NCI-H510A (cell line): ENCODE measurements around the gene FBXO42.
A peak's percentile ranks its signal among the peaks of the same experiment; 100 is the strongest.
"Not testable (repeated sequence)": the region's sequence is repeated elsewhere in the genome, so short reads cannot be mapped to it uniquely, and the experiment has no call there.

Experiments used
- DNase-seq: peaks from one replicate; lab custom pipeline; 2025; lab: John Stamatoyannopoulos, UW

FBXO42 gene

GRCh38 chr1:16218014-16218673 lies 134.1 kb downstream of the FBXO42 start:
- peak; percentile 48 for DNase-seq

DNA sequence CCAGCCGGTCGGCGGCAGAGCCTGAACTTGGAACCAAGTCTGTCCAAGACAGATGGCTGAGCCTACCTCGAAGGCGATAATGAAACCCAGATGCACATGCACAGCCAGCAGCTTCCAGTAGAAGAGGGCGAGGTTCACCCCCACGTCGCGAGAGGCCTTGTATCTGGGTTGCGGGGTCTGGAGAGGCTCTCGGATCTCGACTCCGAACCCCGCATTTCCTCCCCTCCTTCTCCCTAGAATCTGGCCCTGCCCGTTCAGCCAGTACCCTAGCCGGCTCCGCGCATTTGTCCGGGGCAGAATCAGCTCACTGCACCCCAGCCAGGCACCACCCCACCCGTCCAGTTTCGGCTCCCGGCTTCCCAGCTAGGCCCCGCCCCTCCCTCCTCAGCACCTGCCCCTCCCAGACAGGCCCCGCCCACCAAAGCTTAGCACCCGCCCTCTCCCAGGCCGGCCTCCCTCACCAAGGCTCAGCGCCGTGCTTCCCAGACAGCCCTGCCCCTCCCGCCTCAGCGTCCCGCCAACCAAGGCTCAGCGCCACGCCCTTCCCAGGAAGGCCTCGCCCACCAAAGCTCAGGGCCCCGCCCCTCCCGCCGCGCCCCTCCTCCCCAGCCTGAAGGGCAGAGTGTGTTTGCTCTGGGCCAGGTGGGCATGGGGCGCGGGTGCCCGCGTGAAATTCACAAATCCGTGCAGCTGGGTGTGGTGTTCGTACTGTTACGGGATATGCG lies 135.1 kb downstream of the FBXO42 start:
- DNase-seq, result no peak

- DNase-seq, result no peak
These were observed 136.2 kb downstream of the FBXO42 start for GRCh38 chr1:16215882-16216753.

GRCh38 chr1:16215240-16215639 lies 137.0 kb downstream of the FBXO42 start:
- DNase-seq, result not testable (repeated sequence)

- not testable (repeated sequence) for DNase-seq
These were observed 138.7 kb downstream of the FBXO42 start for GRCh38 chr1:16213544-16213943.

- DNase-seq, result no peak
These were observed 139.3 kb downstream of the FBXO42 start for GRCh38 chr1:16213013-16213412.

- DNase-seq, result peak; percentile 98
These were observed 139.9 kb downstream of the FBXO42 start, which contains the start of gene ARHGEF19 for GRCh38 chr1:16212251-16212961. Gene ARHGEF19 (minus strand): TSS chr1:16212652. CDS start chr1:16209054, 3,598 bp downstream.

DNA sequence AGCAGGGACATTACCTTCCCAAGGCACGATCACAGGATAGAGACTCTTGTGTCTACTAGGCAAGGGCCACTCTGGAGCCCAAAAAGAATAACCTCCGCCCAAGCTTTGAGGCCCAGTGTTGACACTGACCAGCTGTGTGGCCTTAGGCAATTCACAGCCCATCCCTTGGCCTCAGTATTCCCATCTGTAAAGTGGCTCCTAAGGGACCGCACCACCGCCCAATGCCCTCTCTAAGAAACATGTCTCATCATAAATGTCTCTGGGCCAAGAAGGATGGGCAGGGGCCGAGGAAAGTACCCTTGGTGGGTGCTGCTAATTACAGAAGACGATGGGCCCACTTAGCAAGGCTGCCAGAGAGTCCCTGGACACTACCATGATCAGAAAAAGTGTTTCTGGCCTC lies 140.5 kb downstream of the FBXO42 start:
- no peak for DNase-seq

- DNase-seq, result no peak
These were observed 141.7 kb downstream of the FBXO42 start for GRCh38 chr1:16210581-16210980.

GRCh38 chr1:16209847-16210407 lies 142.4 kb downstream of the FBXO42 start:
- DNase-seq, result no peak

- no peak for DNase-seq
These were observed 143.0 kb downstream of the FBXO42 start for GRCh38 chr1:16209132-16209846.

GRCh38 chr1:16208270-16208987 lies 143.9 kb downstream of the FBXO42 start:
- no peak for DNase-seq

DNA sequence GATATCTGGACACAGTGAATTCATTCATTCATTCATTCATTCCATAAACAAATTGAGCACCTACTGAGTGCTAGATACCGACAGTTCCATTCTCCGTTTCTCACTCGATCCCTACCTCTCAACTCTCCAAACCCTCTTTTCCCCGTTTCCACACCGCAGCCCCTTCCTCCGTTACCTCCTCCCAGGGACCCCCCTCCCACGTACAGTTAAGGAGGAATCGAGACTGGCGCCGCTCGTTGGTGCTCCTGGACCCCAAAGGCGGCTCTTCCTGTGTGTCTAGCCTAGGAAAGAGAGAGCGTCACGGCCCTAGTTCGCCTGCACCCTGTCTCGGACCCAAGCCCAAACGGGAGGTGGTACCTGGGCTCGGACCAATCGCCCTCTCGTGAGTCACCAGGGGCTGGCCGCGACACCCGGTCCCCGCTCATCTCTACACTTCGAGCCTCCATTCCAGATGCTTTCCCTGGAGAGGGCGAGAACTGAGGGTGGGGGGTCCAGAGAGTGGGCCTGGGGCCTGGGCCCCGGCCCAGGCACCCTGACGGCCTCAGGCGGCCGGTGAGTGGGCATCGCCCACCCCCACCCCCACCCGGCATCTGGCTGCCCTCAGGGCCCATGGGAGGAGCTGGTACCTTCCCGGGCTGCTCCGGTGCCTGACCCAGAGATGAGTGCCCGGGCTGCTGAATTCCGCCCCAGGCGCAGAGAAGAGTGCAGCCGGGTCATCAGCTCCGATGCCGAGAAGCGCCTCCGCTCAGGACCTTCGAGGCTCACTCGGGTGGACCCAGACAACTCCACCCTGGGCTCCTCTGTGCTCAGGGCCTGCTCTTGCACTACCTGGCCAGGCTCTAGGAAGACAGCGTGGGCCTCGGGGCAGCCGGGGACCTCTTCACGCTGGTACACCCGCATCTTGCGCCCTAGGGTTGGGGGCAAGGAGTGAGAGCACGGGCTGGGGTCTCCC lies 144.7 kb downstream of the FBXO42 start:
- no peak for DNase-seq

GRCh38 chr1:16206547-16207317 lies 145.5 kb downstream of the FBXO42 start:
- peak; percentile 99 for DNase-seq

DNA sequence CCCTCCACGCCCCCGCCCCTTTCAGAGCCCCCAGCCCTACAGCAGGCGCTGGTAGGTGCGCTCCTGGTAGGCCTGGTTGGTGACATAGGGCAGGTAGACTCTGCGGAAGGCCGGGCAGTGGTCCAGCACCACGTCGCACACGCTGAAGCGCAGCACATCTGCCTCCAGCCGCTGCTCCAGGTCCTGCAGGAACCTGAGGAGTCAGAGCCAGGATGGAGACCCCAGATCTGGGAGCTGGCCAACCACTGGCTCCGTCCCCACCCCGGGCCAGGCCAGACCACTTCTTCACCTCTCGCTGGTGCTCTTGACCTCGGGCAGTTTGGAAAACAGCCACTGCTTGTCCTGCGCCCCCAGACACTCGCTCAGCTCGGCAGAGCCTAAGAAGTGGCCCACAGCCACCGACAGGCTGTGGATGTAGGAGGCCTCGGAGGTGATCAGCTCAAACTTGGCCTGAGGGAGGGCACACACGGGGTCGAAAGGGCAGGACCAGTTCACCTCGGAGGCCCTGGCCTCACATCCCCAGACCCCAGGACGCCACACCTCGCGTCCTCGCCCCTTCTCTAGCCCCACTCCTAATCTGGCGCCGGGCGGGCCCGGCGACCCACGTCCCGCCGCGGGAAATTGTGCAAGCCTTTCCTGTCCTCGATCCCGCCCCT lies 146.3 kb downstream of the FBXO42 start:
- no peak for DNase-seq

DNA sequence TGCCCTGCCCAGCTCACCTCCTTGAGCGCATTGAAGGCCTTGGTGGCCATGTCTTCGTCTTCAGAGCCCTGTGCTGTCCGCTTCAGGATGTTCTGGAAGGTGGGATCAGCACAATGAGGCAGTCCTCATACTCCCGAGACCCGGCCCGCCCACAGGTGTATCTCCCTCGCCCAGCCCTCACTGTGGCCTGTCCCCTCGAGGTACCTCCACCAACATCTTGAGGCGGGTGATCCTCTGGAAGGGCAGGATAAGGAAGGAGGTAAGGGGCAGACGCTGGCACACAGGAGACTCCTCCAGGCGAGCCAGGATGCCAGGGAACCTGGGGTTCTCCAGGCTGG lies 147.0 kb downstream of the FBXO42 start:
- no peak for DNase-seq

DNA sequence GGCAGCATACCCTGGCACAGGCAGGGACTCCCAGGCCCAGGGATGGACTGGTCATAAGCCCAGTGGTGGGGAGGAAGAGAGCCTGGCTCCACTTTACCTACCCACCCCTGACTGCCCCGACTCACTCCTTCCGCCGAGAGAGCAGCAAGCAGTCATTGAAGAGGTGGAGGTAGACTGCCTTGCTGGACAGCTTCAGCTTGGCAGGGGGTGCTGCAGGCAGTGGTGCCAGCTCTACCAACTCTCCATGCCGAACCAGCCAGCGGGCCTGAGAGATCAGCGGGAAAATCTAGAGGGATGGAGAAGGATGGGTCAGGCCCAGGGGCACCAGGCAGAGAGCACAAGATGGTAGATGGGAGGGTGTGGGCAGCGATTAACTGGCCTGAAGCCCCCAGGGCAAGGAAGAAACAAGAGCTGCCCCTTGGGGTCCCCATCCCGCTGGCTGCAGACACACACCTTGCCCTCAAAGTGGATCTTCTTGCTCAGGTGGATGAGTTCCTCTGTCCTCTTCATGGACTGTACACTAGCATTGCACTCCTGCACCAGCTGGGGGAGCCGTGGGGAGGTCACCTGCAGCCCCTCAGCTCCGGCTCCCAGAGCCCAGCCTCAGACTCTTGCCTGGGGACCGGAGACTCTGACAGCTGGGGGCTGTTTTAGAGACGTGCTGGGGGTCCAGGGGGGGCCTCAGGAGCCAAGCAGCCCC lies 147.5 kb downstream of the FBXO42 start:
- no peak for DNase-seq
